ENCODE data around the gene C7orf33. TPM values are rescaled to one million over a fixed set of nuclear protein-coding genes. Genes with fewer than 3 reads are reported as not detected.

Gene C7orf33
- total RNA-seq, 1 experiment from 2014 or later, result not detected

DNA sequence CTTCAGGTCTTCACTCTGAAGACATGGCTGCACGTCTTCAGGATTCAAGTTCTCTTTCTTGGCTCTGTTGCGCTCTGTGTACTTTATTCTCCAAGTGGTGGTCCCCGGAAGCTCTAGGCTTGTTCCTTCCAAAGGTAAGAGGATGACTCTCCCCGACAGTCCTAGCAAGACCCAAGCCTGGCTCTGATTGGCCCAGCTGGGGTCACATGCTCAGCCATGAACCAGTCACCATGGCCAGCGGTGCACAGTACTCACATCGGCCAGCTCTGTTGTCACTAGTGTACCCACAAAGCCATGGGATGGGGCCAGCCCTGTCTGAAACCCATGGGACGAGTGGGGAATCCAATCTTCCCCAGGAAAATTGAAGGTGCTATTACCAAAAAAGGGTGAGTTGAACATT is 5.2 kb upstream of the C7orf33 start:
- intact Hi-C loops (cut with micrococcal nuclease; ENCODE audit: unreplicated experiment), result no loop called here
- POLR2A ChIA-PET, result no interaction called here
- H3K9me3 ChIP-seq (ENCODE audit: control insufficient read depth, insufficient read depth, low read depth, low read length), result no peaks in the 10 kb centered on the region
- CTCF ChIA-PET, result interaction anchor here (0.6 kb wide), 1 partner anchor 8 kb away, joined by 3 read pairs; no protein-coding TSS in a partner anchor
- no peak for DNase-seq (ENCODE audit: low read depth, low spot score)
- no peaks in the 10 kb centered on the region for H3K36me3 ChIP-seq (ENCODE audit: control insufficient read depth, insufficient read depth, low read length)
- H3K4me3 ChIP-seq (ENCODE audit: low read depth in 2 of 2, low read length in 2 of 2), result no peak overlapping the region
- H3K27me3 ChIP-seq (ENCODE audit: control insufficient read depth, insufficient read depth, low read length), result peaks cover 5% of the 10 kb centered on the region
- no peak for ATAC-seq
- in situ Hi-C loops (cut with HindIII; ENCODE audit: low pct_unique_long_range_greater_than_20kb, low sequenced_read_pairs), result no loop called here
- TF ChIP-seq, protein P1, sequence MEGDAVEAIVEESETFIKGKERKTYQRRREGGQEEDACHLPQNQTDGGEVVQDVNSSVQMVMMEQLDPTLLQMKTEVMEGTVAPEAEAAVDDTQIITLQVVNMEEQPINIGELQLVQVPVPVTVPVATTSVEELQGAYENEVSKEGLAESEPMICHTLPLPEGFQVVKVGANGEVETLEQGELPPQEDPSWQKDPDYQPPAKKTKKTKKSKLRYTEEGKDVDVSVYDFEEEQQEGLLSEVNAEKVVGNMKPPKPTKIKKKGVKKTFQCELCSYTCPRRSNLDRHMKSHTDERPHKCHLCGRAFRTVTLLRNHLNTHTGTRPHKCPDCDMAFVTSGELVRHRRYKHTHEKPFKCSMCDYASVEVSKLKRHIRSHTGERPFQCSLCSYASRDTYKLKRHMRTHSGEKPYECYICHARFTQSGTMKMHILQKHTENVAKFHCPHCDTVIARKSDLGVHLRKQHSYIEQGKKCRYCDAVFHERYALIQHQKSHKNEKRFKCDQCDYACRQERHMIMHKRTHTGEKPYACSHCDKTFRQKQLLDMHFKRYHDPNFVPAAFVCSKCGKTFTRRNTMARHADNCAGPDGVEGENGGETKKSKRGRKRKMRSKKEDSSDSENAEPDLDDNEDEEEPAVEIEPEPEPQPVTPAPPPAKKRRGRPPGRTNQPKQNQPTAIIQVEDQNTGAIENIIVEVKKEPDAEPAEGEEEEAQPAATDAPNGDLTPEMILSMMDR (IDR thresholded peaks at IDR 0.05), result no peak
- TF ChIP-seq SIN3A (IDR thresholded peaks at IDR 0.05; ENCODE audit: borderline replicate concordance, insufficient read depth, low read depth, low read length) (no peak), TCF7L2 (IDR thresholded peaks at IDR 0.05; ENCODE audit: low read depth, low read length) (no peak), POLR2AphosphoS5 (IDR thresholded peaks at IDR 0.05; ENCODE audit: low read depth, low read length) (no peak)
- TF ChIP-seq, protein P2, sequence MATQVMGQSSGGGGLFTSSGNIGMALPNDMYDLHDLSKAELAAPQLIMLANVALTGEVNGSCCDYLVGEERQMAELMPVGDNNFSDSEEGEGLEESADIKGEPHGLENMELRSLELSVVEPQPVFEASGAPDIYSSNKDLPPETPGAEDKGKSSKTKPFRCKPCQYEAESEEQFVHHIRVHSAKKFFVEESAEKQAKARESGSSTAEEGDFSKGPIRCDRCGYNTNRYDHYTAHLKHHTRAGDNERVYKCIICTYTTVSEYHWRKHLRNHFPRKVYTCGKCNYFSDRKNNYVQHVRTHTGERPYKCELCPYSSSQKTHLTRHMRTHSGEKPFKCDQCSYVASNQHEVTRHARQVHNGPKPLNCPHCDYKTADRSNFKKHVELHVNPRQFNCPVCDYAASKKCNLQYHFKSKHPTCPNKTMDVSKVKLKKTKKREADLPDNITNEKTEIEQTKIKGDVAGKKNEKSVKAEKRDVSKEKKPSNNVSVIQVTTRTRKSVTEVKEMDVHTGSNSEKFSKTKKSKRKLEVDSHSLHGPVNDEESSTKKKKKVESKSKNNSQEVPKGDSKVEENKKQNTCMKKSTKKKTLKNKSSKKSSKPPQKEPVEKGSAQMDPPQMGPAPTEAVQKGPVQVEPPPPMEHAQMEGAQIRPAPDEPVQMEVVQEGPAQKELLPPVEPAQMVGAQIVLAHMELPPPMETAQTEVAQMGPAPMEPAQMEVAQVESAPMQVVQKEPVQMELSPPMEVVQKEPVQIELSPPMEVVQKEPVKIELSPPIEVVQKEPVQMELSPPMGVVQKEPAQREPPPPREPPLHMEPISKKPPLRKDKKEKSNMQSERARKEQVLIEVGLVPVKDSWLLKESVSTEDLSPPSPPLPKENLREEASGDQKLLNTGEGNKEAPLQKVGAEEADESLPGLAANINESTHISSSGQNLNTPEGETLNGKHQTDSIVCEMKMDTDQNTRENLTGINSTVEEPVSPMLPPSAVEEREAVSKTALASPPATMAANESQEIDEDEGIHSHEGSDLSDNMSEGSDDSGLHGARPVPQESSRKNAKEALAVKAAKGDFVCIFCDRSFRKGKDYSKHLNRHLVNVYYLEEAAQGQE (IDR thresholded peaks at IDR 0.05; ENCODE audit: insufficient read depth in 1 of 2, low read depth in 2 of 2, low read length in 1 of 2), result no peak
- H3K27ac ChIP-seq (ENCODE audit: low read length), result no peak overlapping the region
- H3K4me1 ChIP-seq (ENCODE audit: control insufficient read depth, insufficient read depth, low read length), result no peaks in the 10 kb centered on the region
- no TSS peak for BruUV-seq (replicated peaks)

DNA sequence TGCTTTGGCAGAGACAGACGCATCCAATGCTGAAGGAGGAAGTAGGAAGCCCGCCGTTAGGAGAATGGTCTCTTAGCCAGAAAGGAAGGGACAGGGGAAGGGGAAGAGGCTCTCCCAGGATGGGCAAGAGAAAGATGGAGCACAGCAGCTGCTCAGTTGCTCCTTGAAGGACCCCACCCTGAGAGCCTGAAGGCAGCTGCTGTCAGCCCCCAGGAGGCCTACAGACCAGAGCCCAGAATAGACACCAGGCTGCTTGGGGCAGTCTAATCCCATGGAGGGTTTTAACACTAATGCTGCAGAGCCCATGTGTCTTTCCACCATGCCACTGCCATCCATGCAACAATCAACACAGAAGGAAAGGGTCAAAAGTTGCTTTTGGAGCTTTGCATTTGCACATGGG is 3.5 kb upstream of the C7orf33 start:
- in situ Hi-C loops (cut with HindIII; ENCODE audit: low pct_unique_long_range_greater_than_20kb, low sequenced_read_pairs), result no loop called here

More for the DNA sequence above, 3.5 kb upstream of the C7orf33 start:
- Histone ChIP-seq H3K27me3 (ENCODE audit: control insufficient read depth, insufficient read depth, low read length) (peaks cover 5% of the 10 kb centered on the region), H3K4me3 (ENCODE audit: low read depth in 2 of 2, low read length in 2 of 2) (no peak overlapping the region), H3K9me3 (ENCODE audit: control insufficient read depth, insufficient read depth, low read depth, low read length) (no peaks in the 10 kb centered on the region), H3K27ac (ENCODE audit: low read length) (no peak overlapping the region), H3K4me1 (ENCODE audit: control insufficient read depth, insufficient read depth, low read length) (no peaks in the 10 kb centered on the region), H3K36me3 (ENCODE audit: control insufficient read depth, insufficient read depth, low read length) (no peaks in the 10 kb centered on the region)
- ATAC-seq, result no peak
- TF ChIP-seq SIN3A (IDR thresholded peaks at IDR 0.05; ENCODE audit: borderline replicate concordance, insufficient read depth, low read depth, low read length) (no peak), TCF7L2 (IDR thresholded peaks at IDR 0.05; ENCODE audit: low read depth, low read length) (no peak), POLR2AphosphoS5 (IDR thresholded peaks at IDR 0.05; ENCODE audit: low read depth, low read length) (no peak)
- TF ChIP-seq, protein P2 (IDR thresholded peaks at IDR 0.05; ENCODE audit: insufficient read depth in 1 of 2, low read depth in 2 of 2, low read length in 1 of 2), result no peak
- TF ChIP-seq, protein P1 (IDR thresholded peaks at IDR 0.05), result no peak
- intact Hi-C loops (cut with micrococcal nuclease; ENCODE audit: unreplicated experiment), result no loop called here
- no TSS peak for BruUV-seq (replicated peaks)
- POLR2A ChIA-PET, result no interaction called here
- no peak for DNase-seq (ENCODE audit: low read depth, low spot score)
- CTCF ChIA-PET, result no interaction called here

Data from Panc1 (cell line).